ENCODE data around the gene VIPR1.

The VIPR1 gene

GRCh38 chr3:42581400-42581708 lies 78.9 kb downstream of the VIPR1 start:
- DNase-seq (ENCODE audit: low read depth) = no peak

GRCh38 chr3:42581709-42582473 lies 79.4 kb downstream of the VIPR1 start, which contains the start of gene SEC22C:
SEC22C (minus strand) TSS chr3:42581967; CDS start chr3:42569046, 12,921 bp downstream.
- DNase-seq (ENCODE audit: low read depth) = peak; percentile 92

- no peak for DNase-seq (ENCODE audit: low read depth)
Measured at GRCh38 chr3:42582474-42583070, 80.1 kb downstream of the VIPR1 start.
